HG02623 (cell line): ENCODE data around the gene ROM1.
"Not testable (repeated sequence)": the region's sequence is repeated elsewhere in the genome, so short reads cannot be mapped to it uniquely, and the experiment has no call there.

ENCODE experiments used
- ATAC-seq: cut with Tn5 transposase; IDR thresholded peaks from one replicate; pipeline ENCODE4 v1.9.1; 2021; ENCODE audit warnings: moderate library complexity; ENCODE audit not compliant: unreplicated experiment

ROM1 gene

GRCh38 chr11:62607714-62608113, 5.3 kb upstream of the ROM1 start:
- ATAC-seq: no peak

GRCh38 chr11:62608776-62609175, 4.3 kb upstream of the ROM1 start:
- ATAC-seq: no peak

GRCh38 chr11:62610403-62610802, 2.7 kb upstream of the ROM1 start:
- ATAC-seq: no peak

- ATAC-seq: no peak
Observed at GRCh38 chr11:62610814-62611704, 2.0 kb upstream of the ROM1 start.

GRCh38 chr11:62611705-62612365, 1.2 kb upstream of the ROM1 start:
- ATAC-seq: peak; percentile 23

GRCh38 chr11:62613291-62613778, 278 bp downstream of the ROM1 start:
- no peak for ATAC-seq

GRCh38 chr11:62614275-62614674, 1.2 kb downstream of the ROM1 start:
- ATAC-seq: no peak

GRCh38 chr11:62615521-62615920, 2.5 kb downstream of the ROM1 start:
- ATAC-seq: no peak

GRCh38 chr11:62616957-62617356, 3.9 kb downstream of the ROM1 start:
- not testable (repeated sequence) for ATAC-seq

GRCh38 chr11:62621027-62621566, 8.0 kb downstream of the ROM1 start:
- ATAC-seq: no peak

GRCh38 chr11:62621567-62622470, 8.8 kb downstream of the ROM1 start, which contains the start of gene B3GAT3:
Gene B3GAT3, minus strand, starts transcription at chr11:62621986. Its CDS starts 39 bp downstream, at chr11:62621947.
- ATAC-seq: peak; percentile 93

- no peak for ATAC-seq
Observed at GRCh38 chr11:62622476-62623089, 9.5 kb downstream of the ROM1 start.

- no peak for ATAC-seq
Observed at GRCh38 chr11:62627713-62628112, 14.7 kb downstream of the ROM1 start.

- ATAC-seq: no peak
Observed at GRCh38 chr11:62632492-62632891, 19.4 kb downstream of the ROM1 start.

- ATAC-seq: no peak
Observed at GRCh38 chr11:62644220-62644619, 31.2 kb downstream of the ROM1 start.

- ATAC-seq: no peak
Observed at GRCh38 chr11:62645671-62645945, 32.6 kb downstream of the ROM1 start.

GRCh38 chr11:62645946-62646824, 33.1 kb downstream of the ROM1 start, which contains the start of gene GANAB:
Gene GANAB, minus strand, starts transcription at chr11:62646613. Its CDS starts 14 bp downstream, at chr11:62646599.
- peak; percentile 87 for ATAC-seq

- ATAC-seq: no peak
Observed at GRCh38 chr11:62646825-62647608, 34.0 kb downstream of the ROM1 start.

GRCh38 chr11:62647609-62648005, 34.5 kb downstream of the ROM1 start:
- no peak for ATAC-seq
